ENCODE results near the gene LTF.

The LTF gene

DNA sequence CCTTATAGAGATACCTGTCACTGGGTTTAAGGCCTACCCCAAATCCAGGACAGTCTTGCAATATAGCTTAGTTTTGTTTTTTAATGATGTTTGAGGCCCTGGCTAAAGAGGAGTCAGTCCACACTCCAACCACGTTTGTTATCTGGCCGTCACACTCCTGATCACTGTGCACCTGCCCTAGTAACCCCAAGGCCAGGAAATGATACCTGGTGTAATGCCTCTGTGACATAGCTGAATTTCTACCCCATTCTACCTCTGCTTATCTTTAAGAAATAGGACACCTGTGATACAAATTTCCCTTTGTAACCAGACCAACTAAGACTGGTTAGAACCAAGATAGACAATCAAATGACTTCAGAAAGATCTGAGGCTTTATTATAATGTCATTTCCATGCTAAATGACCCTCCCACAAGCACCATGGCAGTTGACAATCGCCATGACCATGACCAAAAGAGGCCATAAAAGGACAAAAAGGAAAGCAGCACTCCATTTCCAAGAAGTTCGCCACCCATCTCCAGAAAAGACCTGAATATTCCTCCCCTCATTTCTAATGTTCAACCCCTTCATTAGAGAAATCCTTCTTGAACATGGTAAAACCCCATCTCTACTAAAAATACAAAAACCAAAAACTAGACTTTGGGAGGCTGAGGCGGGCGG is 28.3 kb upstream of the LTF start (continued):
- TF ChIP-seq, protein P1, sequence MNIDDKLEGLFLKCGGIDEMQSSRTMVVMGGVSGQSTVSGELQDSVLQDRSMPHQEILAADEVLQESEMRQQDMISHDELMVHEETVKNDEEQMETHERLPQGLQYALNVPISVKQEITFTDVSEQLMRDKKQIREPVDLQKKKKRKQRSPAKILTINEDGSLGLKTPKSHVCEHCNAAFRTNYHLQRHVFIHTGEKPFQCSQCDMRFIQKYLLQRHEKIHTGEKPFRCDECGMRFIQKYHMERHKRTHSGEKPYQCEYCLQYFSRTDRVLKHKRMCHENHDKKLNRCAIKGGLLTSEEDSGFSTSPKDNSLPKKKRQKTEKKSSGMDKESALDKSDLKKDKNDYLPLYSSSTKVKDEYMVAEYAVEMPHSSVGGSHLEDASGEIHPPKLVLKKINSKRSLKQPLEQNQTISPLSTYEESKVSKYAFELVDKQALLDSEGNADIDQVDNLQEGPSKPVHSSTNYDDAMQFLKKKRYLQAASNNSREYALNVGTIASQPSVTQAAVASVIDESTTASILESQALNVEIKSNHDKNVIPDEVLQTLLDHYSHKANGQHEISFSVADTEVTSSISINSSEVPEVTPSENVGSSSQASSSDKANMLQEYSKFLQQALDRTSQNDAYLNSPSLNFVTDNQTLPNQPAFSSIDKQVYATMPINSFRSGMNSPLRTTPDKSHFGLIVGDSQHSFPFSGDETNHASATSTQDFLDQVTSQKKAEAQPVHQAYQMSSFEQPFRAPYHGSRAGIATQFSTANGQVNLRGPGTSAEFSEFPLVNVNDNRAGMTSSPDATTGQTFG (tag by site-specific recombination; IDR thresholded peaks at IDR 0.05; ENCODE audit: borderline replicate concordance), result no peak
- TF ChIP-seq ZNF571 (tag by site-specific recombination; IDR thresholded peaks at IDR 0.05), result no peak
- TF ChIP-seq ZBTB20 (tag by site-specific recombination; IDR thresholded peaks at IDR 0.05), result no peak
- TF ChIP-seq ZNF140 (tag by site-specific recombination; IDR thresholded peaks at IDR 0.05), result no peak
- TF ChIP-seq, protein P2, sequence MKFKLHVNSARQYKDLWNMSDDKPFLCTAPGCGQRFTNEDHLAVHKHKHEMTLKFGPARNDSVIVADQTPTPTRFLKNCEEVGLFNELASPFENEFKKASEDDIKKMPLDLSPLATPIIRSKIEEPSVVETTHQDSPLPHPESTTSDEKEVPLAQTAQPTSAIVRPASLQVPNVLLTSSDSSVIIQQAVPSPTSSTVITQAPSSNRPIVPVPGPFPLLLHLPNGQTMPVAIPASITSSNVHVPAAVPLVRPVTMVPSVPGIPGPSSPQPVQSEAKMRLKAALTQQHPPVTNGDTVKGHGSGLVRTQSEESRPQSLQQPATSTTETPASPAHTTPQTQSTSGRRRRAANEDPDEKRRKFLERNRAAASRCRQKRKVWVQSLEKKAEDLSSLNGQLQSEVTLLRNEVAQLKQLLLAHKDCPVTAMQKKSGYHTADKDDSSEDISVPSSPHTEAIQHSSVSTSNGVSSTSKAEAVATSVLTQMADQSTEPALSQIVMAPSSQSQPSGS (tag by site-specific recombination; IDR thresholded peaks at IDR 0.05; ENCODE audit: low read depth), result no peak
- TF ChIP-seq, protein P3, sequence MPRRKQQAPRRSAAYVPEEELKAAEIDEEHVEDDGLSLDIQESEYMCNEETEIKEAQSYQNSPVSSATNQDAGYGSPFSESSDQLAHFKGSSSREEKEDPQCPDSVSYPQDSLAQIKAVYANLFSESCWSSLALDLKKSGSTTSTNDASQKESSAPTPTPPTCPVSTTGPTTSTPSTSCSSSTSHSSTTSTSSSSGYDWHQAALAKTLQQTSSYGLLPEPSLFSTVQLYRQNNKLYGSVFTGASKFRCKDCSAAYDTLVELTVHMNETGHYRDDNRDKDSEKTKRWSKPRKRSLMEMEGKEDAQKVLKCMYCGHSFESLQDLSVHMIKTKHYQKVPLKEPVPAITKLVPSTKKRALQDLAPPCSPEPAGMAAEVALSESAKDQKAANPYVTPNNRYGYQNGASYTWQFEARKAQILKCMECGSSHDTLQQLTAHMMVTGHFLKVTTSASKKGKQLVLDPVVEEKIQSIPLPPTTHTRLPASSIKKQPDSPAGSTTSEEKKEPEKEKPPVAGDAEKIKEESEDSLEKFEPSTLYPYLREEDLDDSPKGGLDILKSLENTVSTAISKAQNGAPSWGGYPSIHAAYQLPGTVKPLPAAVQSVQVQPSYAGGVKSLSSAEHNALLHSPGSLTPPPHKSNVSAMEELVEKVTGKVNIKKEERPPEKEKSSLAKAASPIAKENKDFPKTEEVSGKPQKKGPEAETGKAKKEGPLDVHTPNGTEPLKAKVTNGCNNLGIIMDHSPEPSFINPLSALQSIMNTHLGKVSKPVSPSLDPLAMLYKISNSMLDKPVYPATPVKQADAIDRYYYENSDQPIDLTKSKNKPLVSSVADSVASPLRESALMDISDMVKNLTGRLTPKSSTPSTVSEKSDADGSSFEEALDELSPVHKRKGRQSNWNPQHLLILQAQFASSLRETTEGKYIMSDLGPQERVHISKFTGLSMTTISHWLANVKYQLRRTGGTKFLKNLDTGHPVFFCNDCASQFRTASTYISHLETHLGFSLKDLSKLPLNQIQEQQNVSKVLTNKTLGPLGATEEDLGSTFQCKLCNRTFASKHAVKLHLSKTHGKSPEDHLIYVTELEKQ (tag by site-specific recombination; IDR thresholded peaks at IDR 0.05; ENCODE audit: borderline replicate concordance), result no peak
- no peak for TF ChIP-seq ZBTB7A (tag by site-specific recombination; IDR thresholded peaks at IDR 0.05; ENCODE audit: low read depth)
- TF ChIP-seq ZFP41 (tag by site-specific recombination; IDR thresholded peaks at IDR 0.05; ENCODE audit: borderline replicate concordance), result no peak

DNA sequence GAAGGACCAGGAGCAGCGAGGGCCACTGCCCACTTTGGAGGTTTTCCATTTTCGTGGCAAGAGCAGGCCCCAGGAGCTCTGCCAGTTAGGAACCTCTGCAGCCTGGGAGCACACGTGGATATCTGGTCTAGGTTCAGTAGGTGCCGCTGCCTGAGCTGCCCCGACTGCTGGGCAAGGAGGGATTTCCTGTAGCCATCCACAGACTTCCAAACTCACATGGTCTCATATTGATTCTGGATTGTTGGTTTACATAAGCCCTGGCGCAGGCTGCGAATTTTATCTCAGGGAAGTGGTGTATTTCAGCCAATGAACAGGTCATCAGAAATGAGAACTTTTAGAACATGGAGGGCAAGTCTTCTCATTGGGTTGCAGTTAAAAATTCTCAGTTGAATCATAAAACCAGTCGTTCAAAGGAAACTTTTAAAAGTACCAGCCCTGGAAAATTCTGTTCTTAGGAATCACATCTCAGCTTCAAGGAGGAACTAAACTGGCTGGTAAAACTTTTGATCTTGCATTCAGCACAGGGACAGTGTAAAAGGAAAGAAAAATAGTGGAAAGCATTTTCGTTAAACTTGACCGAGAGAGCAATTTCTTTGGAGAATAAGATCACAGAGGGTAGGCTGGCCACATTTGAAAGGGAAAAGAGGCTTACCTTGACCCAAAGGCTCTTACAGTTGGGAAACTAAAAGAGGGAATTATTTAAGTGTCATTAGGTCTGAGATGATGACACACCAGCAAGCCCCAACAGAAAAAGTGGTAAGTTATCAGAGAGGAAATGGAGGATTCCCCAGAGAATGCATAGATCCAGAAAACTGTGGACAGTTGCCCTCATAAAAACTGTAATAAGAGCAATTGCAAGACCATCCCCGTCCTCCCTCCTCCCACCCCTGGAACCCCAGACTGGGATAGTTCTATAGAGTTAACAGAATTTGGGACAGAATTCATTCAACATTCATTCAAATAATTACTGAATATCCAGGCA is 26.7 kb upstream of the LTF start:
- no peaks in the 10 kb centered on the region for H3K4me1 ChIP-seq (ENCODE audit: control insufficient read depth, insufficient read depth, low read length)
- CTCF ChIA-PET, result interaction anchor here (0.6 to 5.1 kb wide), 3 partner anchors 55 to 80 kb away, joined by 3 to 71 read pairs (median 3); no protein-coding TSS in a partner anchor

More for the DNA sequence above, 26.7 kb upstream of the LTF start:
- H3K27ac ChIP-seq (ENCODE audit: extremely low read depth, low read depth, low read length), result no peak overlapping the region
- H3K4me3 ChIP-seq (ENCODE audit: low read depth, low read length), result no peak overlapping the region
- POLR2A ChIA-PET, result no interaction called here
- H3K9me3 ChIP-seq (ENCODE audit: control insufficient read depth, insufficient read depth, low read depth, low read length), result no peaks in the 10 kb centered on the region
- TF ChIP-seq MYNN (tag by site-specific recombination; IDR thresholded peaks at IDR 0.05; ENCODE audit: borderline replicate concordance) (no peak), ZNF23 (tag by site-specific recombination; IDR thresholded peaks at IDR 0.05; ENCODE audit: borderline replicate concordance) (no peak), ZNF19 (tag by site-specific recombination; IDR thresholded peaks at IDR 0.05; ENCODE audit: low read depth) (no peak), ZNF223 (tag by site-specific recombination; IDR thresholded peaks at IDR 0.05) (no peak), ZNF510 (tag by site-specific recombination; IDR thresholded peaks at IDR 0.05; ENCODE audit: insufficient replicate concordance) (no peak), ZSCAN23 (tag by site-specific recombination; IDR thresholded peaks at IDR 0.05) (no peak), ZNF776 (tag by site-specific recombination; IDR thresholded peaks at IDR 0.05; ENCODE audit: borderline replicate concordance) (no peak), BCL11A (tag by site-specific recombination; IDR thresholded peaks at IDR 0.05; ENCODE audit: low read depth) (no peak), IKZF3 (tag by site-specific recombination; IDR thresholded peaks at IDR 0.05) (no peak)
- TF ChIP-seq, protein P4, sequence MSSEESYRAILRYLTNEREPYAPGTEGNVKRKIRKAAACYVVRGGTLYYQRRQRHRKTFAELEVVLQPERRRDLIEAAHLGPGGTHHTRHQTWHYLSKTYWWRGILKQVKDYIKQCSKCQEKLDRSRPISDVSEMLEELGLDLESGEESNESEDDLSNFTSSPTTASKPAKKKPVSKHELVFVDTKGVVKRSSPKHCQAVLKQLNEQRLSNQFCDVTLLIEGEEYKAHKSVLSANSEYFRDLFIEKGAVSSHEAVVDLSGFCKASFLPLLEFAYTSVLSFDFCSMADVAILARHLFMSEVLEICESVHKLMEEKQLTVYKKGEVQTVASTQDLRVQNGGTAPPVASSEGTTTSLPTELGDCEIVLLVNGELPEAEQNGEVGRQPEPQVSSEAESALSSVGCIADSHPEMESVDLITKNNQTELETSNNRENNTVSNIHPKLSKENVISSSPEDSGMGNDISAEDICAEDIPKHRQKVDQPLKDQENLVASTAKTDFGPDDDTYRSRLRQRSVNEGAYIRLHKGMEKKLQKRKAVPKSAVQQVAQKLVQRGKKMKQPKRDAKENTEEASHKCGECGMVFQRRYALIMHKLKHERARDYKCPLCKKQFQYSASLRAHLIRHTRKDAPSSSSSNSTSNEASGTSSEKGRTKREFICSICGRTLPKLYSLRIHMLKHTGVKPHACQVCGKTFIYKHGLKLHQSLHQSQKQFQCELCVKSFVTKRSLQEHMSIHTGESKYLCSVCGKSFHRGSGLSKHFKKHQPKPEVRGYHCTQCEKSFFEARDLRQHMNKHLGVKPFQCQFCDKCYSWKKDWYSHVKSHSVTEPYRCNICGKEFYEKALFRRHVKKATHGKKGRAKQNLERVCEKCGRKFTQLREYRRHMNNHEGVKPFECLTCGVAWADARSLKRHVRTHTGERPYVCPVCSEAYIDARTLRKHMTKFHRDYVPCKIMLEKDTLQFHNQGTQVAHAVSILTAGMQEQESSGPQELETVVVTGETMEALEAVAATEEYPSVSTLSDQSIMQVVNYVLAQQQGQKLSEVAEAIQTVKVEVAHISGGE (tag by site-specific recombination; conservative IDR thresholded peaks at IDR 0.05; ENCODE audit: low read depth), result no peak
- TF ChIP-seq, protein P5, sequence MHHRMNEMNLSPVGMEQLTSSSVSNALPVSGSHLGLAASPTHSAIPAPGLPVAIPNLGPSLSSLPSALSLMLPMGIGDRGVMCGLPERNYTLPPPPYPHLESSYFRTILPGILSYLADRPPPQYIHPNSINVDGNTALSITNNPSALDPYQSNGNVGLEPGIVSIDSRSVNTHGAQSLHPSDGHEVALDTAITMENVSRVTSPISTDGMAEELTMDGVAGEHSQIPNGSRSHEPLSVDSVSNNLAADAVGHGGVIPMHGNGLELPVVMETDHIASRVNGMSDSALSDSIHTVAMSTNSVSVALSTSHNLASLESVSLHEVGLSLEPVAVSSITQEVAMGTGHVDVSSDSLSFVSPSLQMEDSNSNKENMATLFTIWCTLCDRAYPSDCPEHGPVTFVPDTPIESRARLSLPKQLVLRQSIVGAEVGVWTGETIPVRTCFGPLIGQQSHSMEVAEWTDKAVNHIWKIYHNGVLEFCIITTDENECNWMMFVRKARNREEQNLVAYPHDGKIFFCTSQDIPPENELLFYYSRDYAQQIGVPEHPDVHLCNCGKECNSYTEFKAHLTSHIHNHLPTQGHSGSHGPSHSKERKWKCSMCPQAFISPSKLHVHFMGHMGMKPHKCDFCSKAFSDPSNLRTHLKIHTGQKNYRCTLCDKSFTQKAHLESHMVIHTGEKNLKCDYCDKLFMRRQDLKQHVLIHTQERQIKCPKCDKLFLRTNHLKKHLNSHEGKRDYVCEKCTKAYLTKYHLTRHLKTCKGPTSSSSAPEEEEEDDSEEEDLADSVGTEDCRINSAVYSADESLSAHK (tag by site-specific recombination; IDR thresholded peaks at IDR 0.05), result no peak
- no peaks in the 10 kb centered on the region for H3K36me3 ChIP-seq (ENCODE audit: control insufficient read depth in 2 of 2, insufficient read depth in 1 of 2, low read length in 2 of 2)
